Measurements from ENCODE around the gene AOPEP. TPM values are rescaled to one million over a fixed set of nuclear protein-coding genes. Genes with fewer than 3 reads are reported as not detected.

The AOPEP gene
- total and polyA plus RNA-seq, 4 donors, result 29.0 to 121 (median 60.0) TPM

DNA sequence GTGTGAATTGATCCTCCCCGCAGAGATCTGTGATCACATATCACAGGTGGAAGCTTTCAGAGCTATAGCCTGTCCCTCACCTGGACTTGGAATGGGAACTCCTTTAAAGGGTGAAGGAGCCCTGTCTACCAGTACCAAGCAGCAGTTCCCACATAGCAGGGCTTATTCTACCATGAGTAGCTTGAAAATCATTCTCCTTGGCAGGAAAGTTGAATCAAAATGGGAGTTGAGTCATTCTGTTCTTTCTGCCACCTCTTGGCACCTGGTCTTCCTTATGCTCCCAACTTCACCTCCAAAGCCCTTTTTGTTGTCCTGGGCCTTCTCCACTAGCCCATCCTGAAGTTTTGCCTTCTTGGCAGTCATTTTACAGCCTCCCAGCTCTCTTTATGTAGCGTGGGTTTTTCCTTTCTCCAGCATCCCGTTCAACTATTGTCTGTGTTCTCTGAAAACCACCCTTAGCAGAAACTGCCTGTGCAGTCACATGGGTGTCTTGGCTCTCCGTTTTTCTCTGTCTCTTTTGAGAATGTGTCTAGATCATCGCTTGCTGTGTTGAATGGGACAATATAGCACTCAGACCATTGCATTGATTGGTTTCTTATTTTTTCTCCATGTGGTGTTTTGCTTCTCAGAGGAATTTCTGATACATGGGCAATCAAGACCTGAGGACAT lies 222.2 kb downstream of the AOPEP start:
- Histone ChIP-seq H3K27ac (ENCODE audit: low read depth in 1 of 2, low read length in 1 of 2) (peak overlapping the region in 1 of 2 donors; percentile 64), H3K36me3 (ENCODE audit: control insufficient read depth in 4 of 4, insufficient read depth in 4 of 4, low read length in 4 of 4) (no peaks in the 10 kb centered on the region), H3K4me1 (ENCODE audit: control insufficient read depth in 5 of 5, insufficient read depth in 5 of 5, low read length in 5 of 5) (peaks cover 11 to 42% (median 16%) of the 10 kb centered on the region in 5 donors), H3K9ac (ENCODE audit: insufficient read depth in 1 of 2, low read length in 2 of 2) (no peak overlapping the region), H3K27me3 (ENCODE audit: control insufficient read depth in 3 of 3, insufficient read depth in 3 of 3, low read length in 2 of 3) (no peaks in the 10 kb centered on the region), H3K4me3 (no peak overlapping the region), H3K9me3 (ENCODE audit: control insufficient read depth in 4 of 4, insufficient read depth in 3 of 4, low read length in 3 of 4) (no peaks in the 10 kb centered on the region)
- ATAC-seq (ENCODE audit: insufficient read depth, low FRiP score) (no peak), DNase-seq (no peak)
- 95 to 97% methylated on average over 5 of the region's 5 CpGs for WGBS, 2 donors
- TF ChIP-seq, protein P1, sequence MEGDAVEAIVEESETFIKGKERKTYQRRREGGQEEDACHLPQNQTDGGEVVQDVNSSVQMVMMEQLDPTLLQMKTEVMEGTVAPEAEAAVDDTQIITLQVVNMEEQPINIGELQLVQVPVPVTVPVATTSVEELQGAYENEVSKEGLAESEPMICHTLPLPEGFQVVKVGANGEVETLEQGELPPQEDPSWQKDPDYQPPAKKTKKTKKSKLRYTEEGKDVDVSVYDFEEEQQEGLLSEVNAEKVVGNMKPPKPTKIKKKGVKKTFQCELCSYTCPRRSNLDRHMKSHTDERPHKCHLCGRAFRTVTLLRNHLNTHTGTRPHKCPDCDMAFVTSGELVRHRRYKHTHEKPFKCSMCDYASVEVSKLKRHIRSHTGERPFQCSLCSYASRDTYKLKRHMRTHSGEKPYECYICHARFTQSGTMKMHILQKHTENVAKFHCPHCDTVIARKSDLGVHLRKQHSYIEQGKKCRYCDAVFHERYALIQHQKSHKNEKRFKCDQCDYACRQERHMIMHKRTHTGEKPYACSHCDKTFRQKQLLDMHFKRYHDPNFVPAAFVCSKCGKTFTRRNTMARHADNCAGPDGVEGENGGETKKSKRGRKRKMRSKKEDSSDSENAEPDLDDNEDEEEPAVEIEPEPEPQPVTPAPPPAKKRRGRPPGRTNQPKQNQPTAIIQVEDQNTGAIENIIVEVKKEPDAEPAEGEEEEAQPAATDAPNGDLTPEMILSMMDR (IDR thresholded peaks at IDR 0.05; ENCODE audit: control extremely low read depth, extremely low read depth), result no peak

DNA sequence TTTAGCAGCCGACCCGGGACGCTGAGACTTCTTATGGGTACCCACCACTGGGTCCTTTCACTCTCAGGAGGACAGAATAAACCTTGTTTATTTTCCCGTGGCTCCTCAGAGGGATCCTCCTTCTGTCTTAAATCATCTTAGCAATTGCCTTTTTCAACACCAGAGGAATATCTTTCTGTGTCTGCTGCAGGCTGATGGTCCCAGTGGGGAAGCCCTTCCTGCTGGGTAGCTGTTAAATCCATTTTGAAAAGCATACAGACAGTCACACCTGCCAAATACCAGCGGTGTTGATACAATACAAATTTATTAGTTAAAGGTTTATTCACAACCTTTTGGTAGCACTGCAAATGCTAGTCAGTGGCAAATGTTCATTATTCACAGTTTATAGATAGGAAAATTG lies 222.9 kb downstream of the AOPEP start:
- ATAC-seq (ENCODE audit: insufficient read depth, low FRiP score) (no peak), DNase-seq (no peak)
- H3K9me3 ChIP-seq (ENCODE audit: control insufficient read depth in 4 of 4, insufficient read depth in 3 of 4, low read length in 3 of 4), result no peaks in the 10 kb centered on the region
- no peak overlapping the region for H3K9ac ChIP-seq (ENCODE audit: insufficient read depth in 1 of 2, low read length in 2 of 2)
- TF ChIP-seq, protein P1 (IDR thresholded peaks at IDR 0.05; ENCODE audit: control extremely low read depth, extremely low read depth), result no peak
- no peaks in the 10 kb centered on the region for H3K36me3 ChIP-seq (ENCODE audit: control insufficient read depth in 4 of 4, insufficient read depth in 4 of 4, low read length in 4 of 4)
- H3K4me3 ChIP-seq, result no peak overlapping the region
- H3K27ac ChIP-seq (ENCODE audit: low read depth in 1 of 2, low read length in 1 of 2), result peak overlapping the region in 1 of 2 donors; percentile 64
- 83 to 95% methylated on average over 5 of the region's 5 CpGs for WGBS, 2 donors
- no peaks in the 10 kb centered on the region for H3K27me3 ChIP-seq (ENCODE audit: control insufficient read depth in 3 of 3, insufficient read depth in 3 of 3, low read length in 2 of 3)
- H3K4me1 ChIP-seq (ENCODE audit: control insufficient read depth in 5 of 5, insufficient read depth in 5 of 5, low read length in 5 of 5), result peaks cover 11 to 42% (median 16%) of the 10 kb centered on the region in 5 donors

DNA sequence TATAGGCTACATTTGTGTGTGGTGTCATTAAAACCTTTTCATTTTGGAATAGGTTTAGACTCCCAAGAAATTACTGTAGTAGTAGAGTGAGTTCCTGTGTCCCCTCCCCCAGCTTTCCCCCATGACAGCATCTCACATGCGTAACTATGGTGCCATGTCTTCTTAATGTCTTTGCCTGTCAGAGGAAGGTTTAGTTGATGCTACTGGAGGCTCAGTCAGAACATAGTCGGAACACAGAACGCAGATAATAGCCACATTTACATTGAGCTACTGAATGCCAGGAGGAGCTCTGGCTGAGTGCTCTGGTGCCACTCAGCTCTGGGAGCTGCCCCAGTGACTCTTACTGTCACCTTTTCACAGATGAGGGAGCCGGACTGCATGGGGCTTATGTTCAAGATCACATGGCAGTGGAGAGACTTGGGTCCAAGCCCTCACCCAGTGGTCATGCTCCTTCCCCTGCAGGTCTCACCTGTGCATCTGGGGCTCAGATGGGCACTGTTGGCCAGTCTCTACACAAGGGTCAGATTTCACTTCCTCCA lies 223.6 kb downstream of the AOPEP start:
- peaks cover 11 to 40% (median 16%) of the 10 kb centered on the region in 5 donors for H3K4me1 ChIP-seq (ENCODE audit: control insufficient read depth in 5 of 5, insufficient read depth in 5 of 5, low read length in 5 of 5)
- peak overlapping the region; percentile 57 to 83 for H3K27ac ChIP-seq (ENCODE audit: low read depth in 1 of 2, low read length in 1 of 2)
- TF ChIP-seq, protein P1 (IDR thresholded peaks at IDR 0.05; ENCODE audit: control extremely low read depth, extremely low read depth), result no peak
- ATAC-seq (ENCODE audit: insufficient read depth, low FRiP score), result no peak
- H3K9ac ChIP-seq (ENCODE audit: insufficient read depth in 1 of 2, low read length in 2 of 2), result no peak overlapping the region
- peaks cover 0 to 2% (median under 1%) of the 10 kb centered on the region in 4 donors for H3K36me3 ChIP-seq (ENCODE audit: control insufficient read depth in 4 of 4, insufficient read depth in 4 of 4, low read length in 4 of 4)
- H3K9me3 ChIP-seq (ENCODE audit: control insufficient read depth in 4 of 4, insufficient read depth in 3 of 4, low read length in 3 of 4), result no peaks in the 10 kb centered on the region
- WGBS, 2 donors, result 86 to 95% methylated on average over 4 of the region's 4 CpGs
- H3K27me3 ChIP-seq (ENCODE audit: control insufficient read depth in 3 of 3, insufficient read depth in 3 of 3, low read length in 2 of 3), result no peaks in the 10 kb centered on the region
- no peak for DNase-seq
- no peak overlapping the region for H3K4me3 ChIP-seq
